Measurements from ENCODE around the gene MON2.

DNA sequence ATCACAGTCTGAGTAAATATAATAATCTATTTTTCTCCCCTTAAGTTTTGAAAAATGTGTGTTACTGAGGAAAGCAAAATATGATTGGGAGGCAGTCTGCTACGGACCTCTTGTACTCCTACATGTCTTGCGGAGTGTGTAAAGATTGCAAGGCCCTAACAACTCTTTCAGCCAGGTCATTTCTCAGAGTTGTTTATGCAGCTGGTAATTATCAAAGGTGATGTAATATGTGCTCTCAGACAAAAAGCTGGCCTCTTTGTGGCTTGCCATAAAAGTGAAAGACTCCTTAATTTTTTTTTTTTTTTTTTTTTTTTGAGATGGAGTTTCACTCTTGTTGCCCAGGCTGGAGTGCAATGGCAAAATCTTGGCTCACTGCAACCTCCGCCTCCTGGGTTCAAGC, 40.5 kb upstream of the MON2 start:
- TF ChIP-seq, protein P1, sequence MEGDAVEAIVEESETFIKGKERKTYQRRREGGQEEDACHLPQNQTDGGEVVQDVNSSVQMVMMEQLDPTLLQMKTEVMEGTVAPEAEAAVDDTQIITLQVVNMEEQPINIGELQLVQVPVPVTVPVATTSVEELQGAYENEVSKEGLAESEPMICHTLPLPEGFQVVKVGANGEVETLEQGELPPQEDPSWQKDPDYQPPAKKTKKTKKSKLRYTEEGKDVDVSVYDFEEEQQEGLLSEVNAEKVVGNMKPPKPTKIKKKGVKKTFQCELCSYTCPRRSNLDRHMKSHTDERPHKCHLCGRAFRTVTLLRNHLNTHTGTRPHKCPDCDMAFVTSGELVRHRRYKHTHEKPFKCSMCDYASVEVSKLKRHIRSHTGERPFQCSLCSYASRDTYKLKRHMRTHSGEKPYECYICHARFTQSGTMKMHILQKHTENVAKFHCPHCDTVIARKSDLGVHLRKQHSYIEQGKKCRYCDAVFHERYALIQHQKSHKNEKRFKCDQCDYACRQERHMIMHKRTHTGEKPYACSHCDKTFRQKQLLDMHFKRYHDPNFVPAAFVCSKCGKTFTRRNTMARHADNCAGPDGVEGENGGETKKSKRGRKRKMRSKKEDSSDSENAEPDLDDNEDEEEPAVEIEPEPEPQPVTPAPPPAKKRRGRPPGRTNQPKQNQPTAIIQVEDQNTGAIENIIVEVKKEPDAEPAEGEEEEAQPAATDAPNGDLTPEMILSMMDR (conservative IDR thresholded peaks at IDR 0.05 in 1 of 2, IDR thresholded peaks at IDR 0.05 in 1 of 2; ENCODE audit: low read depth in 1 of 2, low read length in 2 of 2), result no peak
- no peak for TF ChIP-seq EZH2 (IDR thresholded peaks at IDR 0.05; ENCODE audit: low read length, missing control alignments)
